K562 (cell line): ENCODE data around the gene TMEM138. TPM values are rescaled to one million over a fixed set of nuclear protein-coding genes. Genes with fewer than 3 reads are reported as not detected.

Experiments
- ATAC-seq: fragments of 200-7000 bp; cut with Tn5 transposase; 3 replicates; pipeline ENCODE4 v1.9.1; 2020; ENCODE audit warnings: moderate library complexity
- BruUV-seq: library from RNA; stranded (reverse); fragments of 400-500 nt; replicated peaks from 2 replicates; lab custom pipeline; 2021; lab: Mats Ljungman, UMichigan
- CTCF ChIA-PET: fragments of 300-600 bp; formaldehyde crosslinking; extraction: SDS; loops from one replicate; lab custom pipeline; 2021; ENCODE audit warnings: low intra/inter-chr PET ratio; lab: Yijun Ruan, JAX
- POLR2A ChIA-PET: fragments of 300-600, 350-650 bp; sonication (Branson Sonifier 250); formaldehyde crosslinking; extraction: SDS; loops from one replicate; lab custom pipeline; 2021; ENCODE audit warnings: antibody characterized with exemption, inconsistent platforms; lab: Yijun Ruan, JAX
- DNase-seq, 4 experiments: peaks; one replicate each; pipeline versions ENCODE4 v3.0.0 to v3.0.0-alpha.2; 2011 to 2018; ENCODE audit warnings: low spot score in 3 of 4, mixed read lengths in 3 of 4; ENCODE audit errors: extremely low read depth in 1 of 4
- FAIRE-seq: peaks from 2 replicates; lab custom pipeline; 2011; peaks lifted over from hg19 to GRCh38; lab: Jason Lieb, UNC
- H2AFZ ChIP-seq: 2 replicates; pipeline ENCODE4 v1.6.0; 2011; ENCODE audit warnings: low read depth, low read length, control low read depth, inconsistent platforms
- H3K27ac ChIP-seq: fragments of 200-600 bp; 3 replicates; pipeline ENCODE4 v1.8.0; 2011; ENCODE audit warnings: low read depth, mild to moderate bottlenecking, control low read depth, inconsistent platforms, low read length, moderate library complexity, mixed read lengths; ENCODE audit errors: extremely low read depth
- H3K27me3 ChIP-seq, 2 experiments: fragments of 300-600 bp in 1 of 2; 2 replicates in 1 of 2; 3 replicates in 1 of 2; pipeline versions ENCODE4 v1.6.0 to v1.8.0; 2011; ENCODE audit warnings: inconsistent platforms in 2 of 2, low read length in 2 of 2, mild to moderate bottlenecking in 1 of 2, mixed read lengths in 1 of 2, moderate library complexity in 1 of 2; ENCODE audit not compliant: control insufficient read depth in 2 of 2, insufficient read depth in 2 of 2
- H3K36me3 ChIP-seq: fragments of 300-600 bp; 3 replicates; pipeline ENCODE4 v1.8.0; 2011; ENCODE audit warnings: mild to moderate bottlenecking, low read length, inconsistent platforms; ENCODE audit not compliant: control insufficient read depth, insufficient read depth
- H3K4me1 ChIP-seq, 2 experiments: fragments of 200-600 bp in 1 of 2; replicated peaks in 1 of 2; 2 replicates in 1 of 2; 3 replicates in 1 of 2; pipeline versions ENCODE4 v1.5.1 to v1.8.0; 2011; ENCODE audit warnings: inconsistent platforms in 2 of 2, low read length in 2 of 2, mild to moderate bottlenecking in 1 of 2, mixed read lengths in 1 of 2, moderate library complexity in 1 of 2; ENCODE audit not compliant: control insufficient read depth in 2 of 2, insufficient read depth in 2 of 2
- H3K4me2 ChIP-seq: 2 replicates; pipeline ENCODE4 v1.6.1; 2011; ENCODE audit warnings: low read length, control low read depth, inconsistent platforms, mixed read lengths; ENCODE audit not compliant: insufficient read depth
- H3K4me3 ChIP-seq: fragments of 200-600 bp; sonication (generic), shearing (Covaris generic); 2 replicates; pipeline ENCODE4 v1.5.1; 2016; ENCODE audit warnings: control low read depth, inconsistent platforms
- H3K79me2 ChIP-seq: fragments of 200-600 bp; 3 replicates; pipeline ENCODE4 v1.8.0; 2011; ENCODE audit warnings: low read length, inconsistent platforms; ENCODE audit not compliant: control insufficient read depth, insufficient read depth
- H3K9ac ChIP-seq, 2 experiments: 2 replicates each; pipeline versions ENCODE4 v1.6.0 to v1.6.1; 2011; ENCODE audit warnings: low read depth in 2 of 2, low read length in 2 of 2, control low read depth in 1 of 2, inconsistent platforms in 1 of 2, mild to moderate bottlenecking in 1 of 2, mixed read lengths in 1 of 2; ENCODE audit not compliant: insufficient read depth in 1 of 2
- H3K9me1 ChIP-seq: one replicate; pipeline ENCODE4 v1.6.0; 2011; ENCODE audit warnings: inconsistent platforms, mild to moderate bottlenecking, low read length, moderate library complexity; ENCODE audit not compliant: control insufficient read depth, insufficient read depth
- H3K9me3 ChIP-seq: replicated peaks from 2 replicates; pipeline ENCODE4 v1.5.1; 2011; ENCODE audit warnings: low read depth, low read length, inconsistent platforms; ENCODE audit not compliant: control insufficient read depth, insufficient read depth
- H4K20me1 ChIP-seq: replicated peaks from 2 replicates; pipeline ENCODE4 v1.6.1; 2011; ENCODE audit warnings: low read length, inconsistent platforms, mixed read lengths; ENCODE audit not compliant: control insufficient read depth, insufficient read depth
- ARHGAP35 ChIP-seq: fragments of 450-650 bp; IDR thresholded peaks from 2 replicates; pipeline ENCODE4 v1.6.1; 2018; ENCODE audit not compliant: partially characterized antibody
- ESRRB ChIP-seq: fragments of 250-450 bp; sonication (Bioruptor Pico); IDR thresholded peaks from 2 replicates; pipeline ENCODE4 v1.5.0; 2020; ENCODE audit warnings: mild to moderate bottlenecking, moderate library complexity, borderline replicate concordance
- GTF2E2 ChIP-seq: fragments of 200-800 bp; sonication (Bioruptor generic); IDR thresholded peaks from 2 replicates; pipeline ENCODE4 v1.6.1; 2016; ENCODE audit warnings: missing genetic modification characterization, missing compliant biosample characterization
- KAT8 ChIP-seq: fragments of 450-650 bp; IDR thresholded peaks from 2 replicates; pipeline ENCODE4 v1.6.1; 2016; ENCODE audit warnings: low read depth, mild to moderate bottlenecking
- PHB2 ChIP-seq: fragments of 450-650 bp; IDR thresholded peaks from 2 replicates; pipeline ENCODE4 v1.6.1; 2017; ENCODE audit warnings: low read depth
- TCFL5 ChIP-seq: fragments of 250-450 bp; sonication (Bioruptor Pico); conservative IDR thresholded peaks from 2 replicates; pipeline ENCODE4 v1.6.1; 2021; ENCODE audit warnings: mild to moderate bottlenecking, moderate library complexity, matching md5 sums
- WGBS: fragments of 100-300 bp; shearing (Covaris generic); methylation state at CpG from one replicate; pipeline ENCODE4 v1.1.6; 2016; ENCODE audit warnings: low coverage, mixed read lengths; ENCODE audit not compliant: insufficient coverage; ENCODE audit errors: missing lambda C conversion rate; 5-methylcytosine and 5-hydroxymethylcytosine counted together
- in situ Hi-C: fragments of 300-500 bp; cut with MboI; formaldehyde crosslinking; loops from 4 replicates; pipeline ENCODE4 v1.15.0; 2018; ENCODE audit warnings: inconsistent platforms, mixed read lengths
- intact Hi-C: fragments of 100-400 bp; cut with micrococcal nuclease; formaldehyde crosslinking; loops from 2 replicates; pipeline ENCODE4 v1.14.2; 2022
- polyA plus RNA-seq, 8 experiments: library from polyadenylated mRNA; depleted of rRNA in 4 of 8; stranded (reverse) in 5 of 8; unstranded in 3 of 8; fragments of >200 nt; fragmentation: Nextera tagmentation in 2 of 8; fragmentation: Illumina TruSeq in 1 of 8; extraction: Ambion mirVana in 2 of 8; extraction: Trizol in 1 of 8; gene quantifications; 2 replicates each; pipeline versions ENCODE4 v1.2.1 to v1.2.3, GENCODE V29; 2011 to 2014; ENCODE audit warnings: inconsistent platforms in 1 of 8, missing spikeins in 1 of 8
- total RNA-seq, 7 experiments: library from RNA; depleted of rRNA in 6 of 7; stranded (reverse); fragments of >200 nt in 6 of 7; fragmentation: Illumina TruSeq in 2 of 7; extraction: Trizol in 2 of 7; gene quantifications; 2 replicates each; pipeline versions ENCODE4 v1.2.1 to v1.2.3, GENCODE V29; 2011 to 2021; ENCODE audit warnings: low replicate concordance in 1 of 7
- TF ChIP-seq, protein P1 (sequence below): fragments of 200-800 bp; sonication (Bioruptor generic); IDR thresholded peaks from 2 replicates; pipeline ENCODE4 v1.6.1; 2017; ENCODE audit warnings: missing genetic modification characterization, missing compliant biosample characterization
- TF ChIP-seq, protein P2 (sequence below): IDR thresholded peaks from 2 replicates; pipeline ENCODE4 v1.6.1; 2011; ENCODE audit not compliant: insufficient read length; ENCODE audit errors: extremely low read depth
- TF ChIP-seq, protein P3 (sequence below): fragments of 250-450 bp; sonication (Bioruptor Pico); IDR thresholded peaks from 2 replicates; pipeline ENCODE4 v1.4.0; 2020; ENCODE audit warnings: mild to moderate bottlenecking, moderate library complexity

TMEM138 gene
- total and polyA plus RNA-seq, 9 of the 15 experiments (the other 6 are each of a cell fraction or from before 2014, with no cell fraction given) = 23.2 to 168 (median 63.1) TPM

DNA sequence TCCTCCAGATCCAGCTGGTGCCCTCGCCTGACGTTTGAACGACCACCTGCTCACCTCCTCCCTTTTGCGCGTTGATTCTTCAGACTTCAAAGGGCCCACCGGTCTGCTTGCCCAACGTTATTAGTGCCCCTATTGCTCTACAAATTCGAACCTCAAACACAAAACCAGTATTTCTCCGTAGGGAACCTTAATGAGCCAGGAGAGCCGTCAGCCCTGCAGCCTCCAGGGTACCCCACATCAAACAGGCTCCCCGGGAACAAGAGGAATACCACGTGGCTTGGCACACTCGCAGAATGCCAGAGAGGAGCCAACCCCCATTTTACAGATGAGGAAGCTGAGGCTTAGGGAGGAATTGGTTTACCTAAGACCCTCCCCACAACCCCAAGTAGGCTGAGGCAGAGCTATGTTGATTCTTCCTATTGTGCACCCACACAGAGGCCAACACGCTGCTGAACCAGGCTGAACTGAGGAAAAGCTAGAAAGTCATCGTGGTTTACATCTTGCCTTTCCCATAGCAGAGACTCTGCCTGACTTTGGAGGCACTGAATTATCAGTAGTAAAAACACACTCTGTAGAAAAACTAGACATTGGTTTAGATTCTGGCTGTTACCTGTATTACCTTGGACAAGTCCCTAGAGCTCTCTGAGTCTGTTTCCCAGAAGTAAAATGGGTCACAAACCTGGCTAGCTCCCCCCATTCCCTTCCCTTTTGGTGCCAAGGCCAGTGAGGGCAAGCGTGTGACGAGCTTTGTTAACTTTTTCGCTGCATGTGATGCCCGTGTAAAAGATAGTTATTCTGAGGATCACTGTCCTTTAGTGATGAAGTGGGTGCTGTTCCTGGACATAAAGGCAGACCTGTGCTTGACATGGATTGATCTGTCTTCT, 28.4 kb upstream of the TMEM138 start (continued):
- TF ChIP-seq, protein P1, sequence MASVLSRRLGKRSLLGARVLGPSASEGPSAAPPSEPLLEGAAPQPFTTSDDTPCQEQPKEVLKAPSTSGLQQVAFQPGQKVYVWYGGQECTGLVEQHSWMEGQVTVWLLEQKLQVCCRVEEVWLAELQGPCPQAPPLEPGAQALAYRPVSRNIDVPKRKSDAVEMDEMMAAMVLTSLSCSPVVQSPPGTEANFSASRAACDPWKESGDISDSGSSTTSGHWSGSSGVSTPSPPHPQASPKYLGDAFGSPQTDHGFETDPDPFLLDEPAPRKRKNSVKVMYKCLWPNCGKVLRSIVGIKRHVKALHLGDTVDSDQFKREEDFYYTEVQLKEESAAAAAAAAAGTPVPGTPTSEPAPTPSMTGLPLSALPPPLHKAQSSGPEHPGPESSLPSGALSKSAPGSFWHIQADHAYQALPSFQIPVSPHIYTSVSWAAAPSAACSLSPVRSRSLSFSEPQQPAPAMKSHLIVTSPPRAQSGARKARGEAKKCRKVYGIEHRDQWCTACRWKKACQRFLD (CRISPR knock-in tag) = peak; percentile 67; the same call in 1 of the 2 replicates

DNA sequence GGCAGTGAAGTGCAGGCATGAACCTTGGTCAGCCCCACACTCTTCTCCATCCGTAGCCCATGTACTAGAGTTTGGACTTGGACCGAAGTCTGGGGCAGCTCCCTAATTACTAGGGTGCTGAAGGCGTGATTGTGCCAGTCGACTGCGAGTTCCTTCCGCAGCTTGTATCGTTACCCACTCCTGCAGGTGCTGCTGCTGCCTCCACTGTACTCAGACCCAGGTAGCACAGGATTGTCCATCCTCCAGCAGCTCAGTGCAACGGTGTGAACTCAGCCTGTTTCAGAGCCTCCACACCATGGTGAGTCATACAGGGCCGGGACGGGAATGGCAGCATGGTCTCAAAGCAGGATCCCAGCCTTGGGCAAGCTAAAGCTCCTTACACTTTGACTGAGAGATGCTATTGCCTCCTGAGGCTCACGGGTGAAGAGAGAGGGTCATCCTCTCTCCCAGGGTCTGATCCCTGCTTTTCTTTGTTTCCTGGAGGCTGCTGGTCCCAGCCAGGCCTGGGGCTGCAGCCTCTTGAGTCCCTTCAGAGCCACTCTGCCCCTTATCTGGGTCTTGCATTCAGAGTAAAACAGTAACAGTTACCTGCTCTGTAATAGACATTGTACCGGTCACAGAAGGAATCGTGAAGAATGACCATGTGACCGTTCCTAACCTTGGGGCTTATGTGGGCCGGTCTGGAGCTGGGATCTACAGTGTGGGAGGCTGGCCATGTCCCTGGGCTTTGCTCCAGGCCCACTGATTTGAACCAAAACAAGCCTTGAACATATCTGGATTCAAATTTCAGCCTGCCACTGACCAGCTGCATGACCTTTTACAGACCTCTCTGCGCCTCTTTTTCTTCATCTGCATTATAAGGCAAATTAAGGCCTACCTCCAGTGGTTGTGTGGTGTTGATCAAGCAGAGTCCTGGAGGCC, 27.5 kb upstream of the TMEM138 start:
- H4K20me1 ChIP-seq = peaks cover 7% of the 10 kb centered on the region
- no peak overlapping the region for H3K4me3 ChIP-seq
- peak overlapping the region; percentile 100 for H3K4me2 ChIP-seq
- ChIA-PET CTCF (interaction anchor here (1.1 to 8.5 kb wide), 4 partner anchors 50 to 293 kb away, joined by 3 to 135 read pairs (median 4); no protein-coding TSS in a partner anchor), POLR2A (interaction anchor here (0.5 to 3.2 kb wide), 20 partner anchors 13 to 313 kb away, joined by 3 to 37 read pairs (median 5); partner anchors contain the start of genes CPSF7, CYB561A3, SDHAF2 and TMEM138)
- H3K36me3 ChIP-seq = peaks cover 27% of the 10 kb centered on the region
- ATAC-seq (peak; percentile 37), FAIRE-seq (peak; percentile 80), DNase-seq (peak in 2 of 4 experiments; percentile 62 to 82)
- no peaks in the 10 kb centered on the region for H3K27me3 ChIP-seq
- in situ Hi-C loops (loop anchor here (5.0 kb wide), 1 partner anchor 53 kb away; no protein-coding TSS in a partner anchor), intact Hi-C loops (loop anchor here (5.0 kb wide), 2 partner anchors 47 to 77 kb away; no protein-coding TSS in a partner anchor)
- WGBS = 25% methylated on average over 16 of the region's 16 CpGs
- H3K27ac ChIP-seq = peak overlapping the region; percentile 97
- no peaks in the 10 kb centered on the region for H3K9me3 ChIP-seq
- peak overlapping the region; percentile 69 for H2AFZ ChIP-seq
- H3K9me1 ChIP-seq = no peaks in the 10 kb centered on the region
- H3K9ac ChIP-seq = peak overlapping the region; percentile 99
- peaks cover 40 to 64% of the 10 kb centered on the region in 2 experiments; a peak in 4 of 5 replicates for H3K4me1 ChIP-seq
- H3K79me2 ChIP-seq = peaks cover 49% of the 10 kb centered on the region
- no TSS peak for BruUV-seq
- TF ChIP-seq, protein P2, sequence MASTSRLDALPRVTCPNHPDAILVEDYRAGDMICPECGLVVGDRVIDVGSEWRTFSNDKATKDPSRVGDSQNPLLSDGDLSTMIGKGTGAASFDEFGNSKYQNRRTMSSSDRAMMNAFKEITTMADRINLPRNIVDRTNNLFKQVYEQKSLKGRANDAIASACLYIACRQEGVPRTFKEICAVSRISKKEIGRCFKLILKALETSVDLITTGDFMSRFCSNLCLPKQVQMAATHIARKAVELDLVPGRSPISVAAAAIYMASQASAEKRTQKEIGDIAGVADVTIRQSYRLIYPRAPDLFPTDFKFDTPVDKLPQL = no peak
- TF ChIP-seq PHB2 = no peak
- no peak for TF ChIP-seq GTF2E2 (tag)
- no peak for TF ChIP-seq TCFL5 (CRISPR knock-in tag)
- TF ChIP-seq, protein P3, sequence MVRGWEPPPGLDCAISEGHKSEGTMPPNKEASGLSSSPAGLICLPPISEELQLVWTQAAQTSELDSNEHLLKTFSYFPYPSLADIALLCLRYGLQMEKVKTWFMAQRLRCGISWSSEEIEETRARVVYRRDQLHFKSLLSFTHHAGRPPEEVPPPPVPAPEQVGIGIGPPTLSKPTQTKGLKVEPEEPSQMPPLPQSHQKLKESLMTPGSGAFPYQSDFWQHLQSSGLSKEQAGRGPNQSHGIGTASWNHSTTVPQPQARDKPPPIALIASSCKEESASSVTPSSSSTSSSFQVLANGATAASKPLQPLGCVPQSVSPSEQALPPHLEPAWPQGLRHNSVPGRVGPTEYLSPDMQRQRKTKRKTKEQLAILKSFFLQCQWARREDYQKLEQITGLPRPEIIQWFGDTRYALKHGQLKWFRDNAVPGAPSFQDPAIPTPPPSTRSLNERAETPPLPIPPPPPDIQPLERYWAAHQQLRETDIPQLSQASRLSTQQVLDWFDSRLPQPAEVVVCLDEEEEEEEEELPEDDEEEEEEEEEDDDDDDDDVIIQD (CRISPR knock-in tag) = no peak
- no peak for TF ChIP-seq KAT8
- no peak for TF ChIP-seq ARHGAP35
- TF ChIP-seq ESRRB (CRISPR knock-in tag) = no peak
